WTC11 (cell line): ENCODE measurements around the gene CTH. TPM values are rescaled to one million over a fixed set of nuclear protein-coding genes. Genes with fewer than 3 reads are reported as not detected.
A peak's percentile ranks its signal among the peaks of the same experiment; 100 is the strongest.

Experiments
- ATAC-seq: fragments of 200-7000 bp; cut with Tn5 transposase; 2 replicates; pipeline ENCODE4 v1.10.0; 2021; ENCODE audit warnings: mild to moderate bottlenecking, moderate library complexity
- CTCF ChIA-PET: fragments of 300-600 bp; sonication (Branson Sonifier 250); formaldehyde crosslinking; loops from one replicate; lab custom pipeline; 2021; ENCODE audit warnings: antibody characterized with exemption; lab: Charles Lee
- POLR2A ChIA-PET: fragments of 350-600 bp; sonication (Branson Sonifier 250); formaldehyde crosslinking; loops from one replicate; lab custom pipeline; 2021; ENCODE audit warnings: antibody characterized with exemption; lab: Charles Lee
- DNase-seq: peaks from one replicate; pipeline ENCODE4 v3.0.0; 2021; ENCODE audit warnings: low spot score
- H3K27ac Mint-ChIP-seq: 2 replicates; pipeline ENCODE4 v1.8.0; 2021; ENCODE audit warnings: mixed read lengths
- H3K27me3 Mint-ChIP-seq: 2 replicates; pipeline ENCODE4 v1.8.0; 2021; ENCODE audit warnings: low read depth, mild to moderate bottlenecking, moderate library complexity, mixed read lengths
- H3K36me3 Mint-ChIP-seq: 2 replicates; pipeline ENCODE4 v1.8.0; 2021; ENCODE audit warnings: mixed read lengths
- H3K4me1 Mint-ChIP-seq: 2 replicates; pipeline ENCODE4 v1.8.0; 2022; ENCODE audit warnings: mixed read lengths
- H3K4me3 Mint-ChIP-seq: 2 replicates; pipeline ENCODE4 v1.8.0; 2021; ENCODE audit warnings: mild to moderate bottlenecking, moderate library complexity, mixed read lengths
- H3K9me3 Mint-ChIP-seq: 2 replicates; pipeline ENCODE4 v1.8.0; 2021; ENCODE audit warnings: mixed read lengths
- ATF1 ChIP-seq: sonication (generic); formaldehyde crosslinking; IDR thresholded peaks from 2 replicates; pipeline ENCODE4 v1.8.1; 2023; ENCODE audit warnings: mild to moderate bottlenecking, moderate library complexity, missing genetic modification reagents
- CBFB ChIP-seq: sonication (generic); formaldehyde crosslinking; IDR thresholded peaks from 2 replicates; pipeline ENCODE4 v1.8.1; 2022; ENCODE audit warnings: mild to moderate bottlenecking, low read depth, missing genetic modification reagents
- GRHL2 ChIP-seq: fragments of 250-450 bp; sonication (Bioruptor Pico); IDR thresholded peaks from 2 replicates; pipeline ENCODE4 v1.8.0; 2022; ENCODE audit warnings: mild to moderate bottlenecking, moderate library complexity; ENCODE audit not compliant: insufficient replicate concordance, severe bottlenecking
- NFATC4 ChIP-seq: fragments of 250-450 bp; sonication (Bioruptor Pico); IDR thresholded peaks from 2 replicates; pipeline ENCODE4 v1.9.0; 2021; ENCODE audit warnings: mild to moderate bottlenecking
- NFYB ChIP-seq: sonication (generic); formaldehyde crosslinking; conservative IDR thresholded peaks from 2 replicates; pipeline ENCODE4 v1.8.0; 2022; ENCODE audit warnings: low read depth, missing genetic modification reagents
- NR1H2 ChIP-seq: sonication (generic); formaldehyde crosslinking; IDR thresholded peaks from 2 replicates; pipeline ENCODE4 v1.9.0; 2021; ENCODE audit warnings: mild to moderate bottlenecking, moderate library complexity, missing genetic modification reagents
- OVOL2 ChIP-seq: fragments of 250-450 bp; sonication (Bioruptor Pico); IDR thresholded peaks from 2 replicates; pipeline ENCODE4 v1.9.0; 2021; ENCODE audit warnings: mild to moderate bottlenecking, borderline replicate concordance
- SMAD4 ChIP-seq: sonication (generic); formaldehyde crosslinking; IDR thresholded peaks from 2 replicates; pipeline ENCODE4 v1.8.0; 2022; ENCODE audit warnings: mild to moderate bottlenecking, missing genetic modification reagents
- ZBTB21 ChIP-seq: sonication (generic); formaldehyde crosslinking; IDR thresholded peaks from 2 replicates; pipeline ENCODE4 v1.8.1; 2023; ENCODE audit warnings: mild to moderate bottlenecking, missing genetic modification reagents, borderline replicate concordance
- ZNF219 ChIP-seq: sonication (generic); formaldehyde crosslinking; IDR thresholded peaks from 2 replicates; pipeline ENCODE4 v1.8.0; 2023; ENCODE audit warnings: missing genetic modification reagents, mild to moderate bottlenecking, borderline replicate concordance
- ZNF263 ChIP-seq: sonication (generic); formaldehyde crosslinking; IDR thresholded peaks from 2 replicates; pipeline ENCODE4 v1.8.1; 2022; ENCODE audit warnings: low read depth, mild to moderate bottlenecking, moderate library complexity, missing genetic modification reagents
- ZNF423 ChIP-seq: fragments of 250-450 bp; sonication (Bioruptor Pico); IDR thresholded peaks from 2 replicates; pipeline ENCODE4 v2.1.2; 2022; ENCODE audit warnings: mild to moderate bottlenecking, moderate library complexity
- total RNA-seq: library from RNA; stranded (reverse); gene quantifications from 3 replicates; pipeline ENCODE4 v1.2.3, GENCODE V29; 2021
- TF ChIP-seq, protein P1 (sequence below): fragments of 200-600 bp; IDR thresholded peaks from 2 replicates; pipeline ENCODE4 v1.8.0; 2022; ENCODE audit warnings: antibody characterized with exemption
- TF ChIP-seq, protein P2 (sequence below): fragments of 250-450 bp; sonication (Bioruptor Pico); IDR thresholded peaks from 2 replicates; pipeline ENCODE4 v1.9.0; 2021; ENCODE audit warnings: moderate library complexity, mild to moderate bottlenecking, inconsistent platforms, borderline replicate concordance
- TF ChIP-seq, protein P3 (sequence below): fragments of 250-450 bp; sonication (Bioruptor Pico); IDR thresholded peaks from 2 replicates; pipeline ENCODE4 v2.1.2; 2022; ENCODE audit warnings: mild to moderate bottlenecking, moderate library complexity
- TF ChIP-seq, protein P4 (sequence below): sonication (generic); formaldehyde crosslinking; IDR thresholded peaks from 2 replicates; pipeline ENCODE4 v1.8.1; 2022; ENCODE audit warnings: mild to moderate bottlenecking, moderate library complexity, missing genetic modification reagents
- TF ChIP-seq, protein P5 (sequence below): sonication (generic); formaldehyde crosslinking; IDR thresholded peaks from 2 replicates; pipeline ENCODE4 v1.8.1; 2023; ENCODE audit warnings: mild to moderate bottlenecking, missing genetic modification reagents, borderline replicate concordance
- TF ChIP-seq, protein P6 (sequence below): fragments of 250-450 bp; sonication (Bioruptor Pico); conservative IDR thresholded peaks from 2 replicates; pipeline ENCODE4 v1.9.0; 2021; ENCODE audit warnings: mild to moderate bottlenecking
- TF ChIP-seq, protein P7 (sequence below): sonication (generic); formaldehyde crosslinking; IDR thresholded peaks from 2 replicates; pipeline ENCODE4 v1.8.1; 2023; ENCODE audit warnings: mild to moderate bottlenecking, missing genetic modification reagents
- TF ChIP-seq, protein P8 (sequence below): sonication (generic); formaldehyde crosslinking; IDR thresholded peaks from 2 replicates; pipeline ENCODE4 v1.8.1; 2023; ENCODE audit warnings: mild to moderate bottlenecking, missing genetic modification reagents, moderate library complexity

CTH gene
- total RNA-seq, 1 experiment from 2014 or later: 27.8 TPM

DNA sequence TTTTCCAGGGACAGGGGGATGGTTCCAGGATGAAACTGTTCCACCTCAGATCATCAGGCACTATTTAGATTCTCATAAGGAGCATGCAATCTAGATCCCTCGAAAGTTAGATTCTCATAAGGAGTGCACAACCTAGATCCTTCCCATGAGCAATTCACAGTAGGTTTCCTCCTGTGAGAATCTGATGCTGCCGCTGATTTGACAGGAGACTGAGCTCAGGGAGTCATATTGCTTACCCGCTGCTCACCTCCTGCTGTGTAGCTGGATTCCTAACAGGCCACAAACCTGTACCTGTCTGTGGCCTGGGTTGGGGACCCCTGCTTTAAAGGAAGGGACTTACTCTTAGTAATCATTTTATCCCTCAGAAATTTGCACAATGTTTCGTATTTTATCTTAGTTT is 9.3 kb downstream of the CTH start (continued):
- TF ChIP-seq, protein P1, sequence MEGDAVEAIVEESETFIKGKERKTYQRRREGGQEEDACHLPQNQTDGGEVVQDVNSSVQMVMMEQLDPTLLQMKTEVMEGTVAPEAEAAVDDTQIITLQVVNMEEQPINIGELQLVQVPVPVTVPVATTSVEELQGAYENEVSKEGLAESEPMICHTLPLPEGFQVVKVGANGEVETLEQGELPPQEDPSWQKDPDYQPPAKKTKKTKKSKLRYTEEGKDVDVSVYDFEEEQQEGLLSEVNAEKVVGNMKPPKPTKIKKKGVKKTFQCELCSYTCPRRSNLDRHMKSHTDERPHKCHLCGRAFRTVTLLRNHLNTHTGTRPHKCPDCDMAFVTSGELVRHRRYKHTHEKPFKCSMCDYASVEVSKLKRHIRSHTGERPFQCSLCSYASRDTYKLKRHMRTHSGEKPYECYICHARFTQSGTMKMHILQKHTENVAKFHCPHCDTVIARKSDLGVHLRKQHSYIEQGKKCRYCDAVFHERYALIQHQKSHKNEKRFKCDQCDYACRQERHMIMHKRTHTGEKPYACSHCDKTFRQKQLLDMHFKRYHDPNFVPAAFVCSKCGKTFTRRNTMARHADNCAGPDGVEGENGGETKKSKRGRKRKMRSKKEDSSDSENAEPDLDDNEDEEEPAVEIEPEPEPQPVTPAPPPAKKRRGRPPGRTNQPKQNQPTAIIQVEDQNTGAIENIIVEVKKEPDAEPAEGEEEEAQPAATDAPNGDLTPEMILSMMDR: no peak
- no peak for TF ChIP-seq NFYB (CRISPR knock-in tag)
- no peak for TF ChIP-seq NFATC4 (CRISPR knock-in tag)
- TF ChIP-seq ZNF219 (CRISPR knock-in tag): no peak
- TF ChIP-seq, protein P2, sequence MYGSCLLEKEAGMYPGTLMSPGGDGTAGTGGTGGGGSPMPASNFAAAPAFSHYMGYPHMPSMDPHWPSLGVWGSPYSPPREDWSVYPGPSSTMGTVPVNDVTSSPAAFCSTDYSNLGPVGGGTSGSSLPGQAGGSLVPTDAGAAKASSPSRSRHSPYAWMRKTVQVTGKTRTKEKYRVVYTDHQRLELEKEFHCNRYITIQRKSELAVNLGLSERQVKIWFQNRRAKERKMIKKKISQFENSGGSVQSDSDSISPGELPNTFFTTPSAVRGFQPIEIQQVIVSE (CRISPR knock-in tag): no peak
- TF ChIP-seq, protein P3, sequence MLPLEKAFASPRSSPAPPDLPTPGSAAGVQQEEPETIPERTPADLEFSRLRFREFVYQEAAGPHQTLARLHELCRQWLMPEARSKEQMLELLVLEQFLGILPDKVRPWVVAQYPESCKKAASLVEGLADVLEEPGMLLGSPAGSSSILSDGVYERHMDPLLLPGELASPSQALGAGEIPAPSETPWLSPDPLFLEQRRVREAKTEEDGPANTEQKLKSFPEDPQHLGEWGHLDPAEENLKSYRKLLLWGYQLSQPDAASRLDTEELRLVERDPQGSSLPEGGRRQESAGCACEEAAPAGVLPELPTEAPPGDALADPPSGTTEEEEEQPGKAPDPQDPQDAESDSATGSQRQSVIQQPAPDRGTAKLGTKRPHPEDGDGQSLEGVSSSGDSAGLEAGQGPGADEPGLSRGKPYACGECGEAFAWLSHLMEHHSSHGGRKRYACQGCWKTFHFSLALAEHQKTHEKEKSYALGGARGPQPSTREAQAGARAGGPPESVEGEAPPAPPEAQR: no peak
- TF ChIP-seq, protein P4, sequence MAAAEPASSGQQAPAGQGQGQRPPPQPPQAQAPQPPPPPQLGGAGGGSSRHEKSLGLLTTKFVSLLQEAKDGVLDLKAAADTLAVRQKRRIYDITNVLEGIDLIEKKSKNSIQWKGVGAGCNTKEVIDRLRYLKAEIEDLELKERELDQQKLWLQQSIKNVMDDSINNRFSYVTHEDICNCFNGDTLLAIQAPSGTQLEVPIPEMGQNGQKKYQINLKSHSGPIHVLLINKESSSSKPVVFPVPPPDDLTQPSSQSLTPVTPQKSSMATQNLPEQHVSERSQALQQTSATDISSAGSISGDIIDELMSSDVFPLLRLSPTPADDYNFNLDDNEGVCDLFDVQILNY: no peak
- no peak for TF ChIP-seq ZNF263 (CRISPR knock-in tag)
- TF ChIP-seq, all 79 proteins: peak for 0

DNA sequence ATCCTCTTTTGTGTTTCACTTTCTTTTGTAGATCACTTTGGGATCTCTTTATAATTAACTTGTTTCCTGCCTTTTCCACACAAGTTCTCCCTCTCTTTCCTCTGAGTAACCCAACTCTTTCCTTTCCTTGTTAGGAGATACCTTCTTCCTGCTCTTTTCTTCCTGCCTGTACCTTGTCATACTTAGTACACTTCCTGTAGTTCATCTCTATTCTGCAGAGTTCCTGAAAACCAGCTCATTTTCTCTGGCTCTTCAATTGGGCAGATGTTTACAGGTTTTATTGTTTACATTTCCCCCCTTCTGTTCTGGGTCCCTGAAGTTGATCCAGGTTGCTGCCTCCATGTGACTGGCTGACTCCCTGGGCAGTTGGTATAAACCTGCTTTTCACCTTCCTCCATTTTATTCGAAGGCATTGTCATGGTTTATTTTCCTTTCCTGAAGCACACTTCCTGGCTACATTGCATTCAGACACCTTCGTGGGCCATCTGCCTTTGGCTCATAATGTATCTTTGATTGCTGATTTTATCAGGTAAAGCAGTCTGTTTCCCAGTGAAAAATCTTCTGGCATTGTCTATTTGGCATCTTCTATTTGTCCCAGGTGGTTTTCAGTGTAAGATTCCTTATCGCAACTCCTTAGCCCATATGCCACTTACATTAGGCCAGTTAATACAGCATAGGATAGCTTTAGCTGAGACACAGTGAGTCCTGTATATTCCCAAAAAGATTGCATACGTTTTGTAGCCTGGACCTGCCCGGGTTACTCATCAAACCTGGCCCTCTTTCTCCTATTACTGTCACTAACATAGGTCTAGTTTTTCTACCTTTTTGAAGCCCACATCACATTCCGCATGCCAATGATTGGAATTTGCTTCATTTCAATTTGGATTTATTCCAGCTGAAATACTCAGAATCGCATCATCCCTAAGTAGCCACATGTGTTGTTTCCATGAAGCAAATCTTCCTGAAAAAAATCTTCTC is 15.4 kb downstream of the CTH start:
- Mint-ChIP-seq H3K4me1 (peaks cover 27% of the 10 kb centered on the region), H3K9me3 (no peaks in the 10 kb centered on the region), H3K4me3 (no peak overlapping the region), H3K27me3 (no peaks in the 10 kb centered on the region), H3K27ac (peak overlapping the region; percentile 89), H3K36me3 (peaks cover 60% of the 10 kb centered on the region)
- ChIA-PET CTCF (no interaction called here), POLR2A (interaction anchor here (2.5 kb wide), 1 partner anchor 16 kb away, joined by 8 read pairs; the partner anchor contains the start of gene CTH)
- DNase-seq: no peak
- peak; percentile 44 for ATAC-seq
- TF ChIP-seq ATF1 (no peak), OVOL2 (CRISPR knock-in tag) (no peak), CBFB (CRISPR knock-in tag) (no peak), ZBTB21 (CRISPR knock-in tag) (no peak), GRHL2 (CRISPR knock-in tag) (no peak), NR1H2 (CRISPR knock-in tag) (no peak), ZNF423 (CRISPR knock-in tag) (no peak), SMAD4 (no peak)
- TF ChIP-seq, protein P5, sequence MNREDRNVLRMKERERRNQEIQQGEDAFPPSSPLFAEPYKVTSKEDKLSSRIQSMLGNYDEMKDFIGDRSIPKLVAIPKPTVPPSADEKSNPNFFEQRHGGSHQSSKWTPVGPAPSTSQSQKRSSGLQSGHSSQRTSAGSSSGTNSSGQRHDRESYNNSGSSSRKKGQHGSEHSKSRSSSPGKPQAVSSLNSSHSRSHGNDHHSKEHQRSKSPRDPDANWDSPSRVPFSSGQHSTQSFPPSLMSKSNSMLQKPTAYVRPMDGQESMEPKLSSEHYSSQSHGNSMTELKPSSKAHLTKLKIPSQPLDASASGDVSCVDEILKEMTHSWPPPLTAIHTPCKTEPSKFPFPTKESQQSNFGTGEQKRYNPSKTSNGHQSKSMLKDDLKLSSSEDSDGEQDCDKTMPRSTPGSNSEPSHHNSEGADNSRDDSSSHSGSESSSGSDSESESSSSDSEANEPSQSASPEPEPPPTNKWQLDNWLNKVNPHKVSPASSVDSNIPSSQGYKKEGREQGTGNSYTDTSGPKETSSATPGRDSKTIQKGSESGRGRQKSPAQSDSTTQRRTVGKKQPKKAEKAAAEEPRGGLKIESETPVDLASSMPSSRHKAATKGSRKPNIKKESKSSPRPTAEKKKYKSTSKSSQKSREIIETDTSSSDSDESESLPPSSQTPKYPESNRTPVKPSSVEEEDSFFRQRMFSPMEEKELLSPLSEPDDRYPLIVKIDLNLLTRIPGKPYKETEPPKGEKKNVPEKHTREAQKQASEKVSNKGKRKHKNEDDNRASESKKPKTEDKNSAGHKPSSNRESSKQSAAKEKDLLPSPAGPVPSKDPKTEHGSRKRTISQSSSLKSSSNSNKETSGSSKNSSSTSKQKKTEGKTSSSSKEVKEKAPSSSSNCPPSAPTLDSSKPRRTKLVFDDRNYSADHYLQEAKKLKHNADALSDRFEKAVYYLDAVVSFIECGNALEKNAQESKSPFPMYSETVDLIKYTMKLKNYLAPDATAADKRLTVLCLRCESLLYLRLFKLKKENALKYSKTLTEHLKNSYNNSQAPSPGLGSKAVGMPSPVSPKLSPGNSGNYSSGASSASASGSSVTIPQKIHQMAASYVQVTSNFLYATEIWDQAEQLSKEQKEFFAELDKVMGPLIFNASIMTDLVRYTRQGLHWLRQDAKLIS (CRISPR knock-in tag): no peak
- TF ChIP-seq, protein P6, sequence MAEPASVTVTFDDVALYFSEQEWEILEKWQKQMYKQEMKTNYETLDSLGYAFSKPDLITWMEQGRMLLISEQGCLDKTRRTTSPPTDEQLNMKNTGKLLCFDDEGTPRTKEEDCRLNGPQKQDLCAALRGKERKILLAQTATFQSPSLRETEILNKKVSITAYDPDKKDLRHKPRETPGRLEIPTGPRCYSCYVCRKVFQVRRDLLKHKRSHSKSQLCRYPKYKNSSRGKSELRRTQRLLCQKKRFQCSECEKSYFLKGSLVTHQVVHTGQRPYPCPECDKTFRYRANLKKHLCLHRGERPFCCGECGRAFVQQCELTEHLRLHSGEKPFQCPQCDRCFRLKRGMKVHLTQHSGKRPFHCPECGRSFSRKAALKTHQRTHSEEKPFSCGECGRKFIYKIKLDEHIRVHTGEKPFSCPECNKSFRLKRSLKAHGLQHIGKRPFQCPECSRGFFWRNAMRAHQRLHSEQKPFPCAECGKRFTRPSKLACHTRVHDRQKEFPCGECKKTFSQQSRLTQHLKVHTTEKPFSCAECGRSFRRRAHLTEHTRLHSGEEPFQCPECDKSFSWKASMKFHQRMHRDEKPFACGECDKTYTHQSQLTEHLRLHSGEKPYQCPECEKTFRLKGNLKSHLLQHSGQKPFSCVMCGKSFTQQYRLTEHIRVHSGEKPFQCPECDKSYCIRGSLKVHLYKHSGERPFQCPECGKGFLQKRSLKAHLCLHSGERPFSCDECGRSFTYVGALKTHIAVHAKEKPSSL (CRISPR knock-in tag): no peak
- TF ChIP-seq, protein P7, sequence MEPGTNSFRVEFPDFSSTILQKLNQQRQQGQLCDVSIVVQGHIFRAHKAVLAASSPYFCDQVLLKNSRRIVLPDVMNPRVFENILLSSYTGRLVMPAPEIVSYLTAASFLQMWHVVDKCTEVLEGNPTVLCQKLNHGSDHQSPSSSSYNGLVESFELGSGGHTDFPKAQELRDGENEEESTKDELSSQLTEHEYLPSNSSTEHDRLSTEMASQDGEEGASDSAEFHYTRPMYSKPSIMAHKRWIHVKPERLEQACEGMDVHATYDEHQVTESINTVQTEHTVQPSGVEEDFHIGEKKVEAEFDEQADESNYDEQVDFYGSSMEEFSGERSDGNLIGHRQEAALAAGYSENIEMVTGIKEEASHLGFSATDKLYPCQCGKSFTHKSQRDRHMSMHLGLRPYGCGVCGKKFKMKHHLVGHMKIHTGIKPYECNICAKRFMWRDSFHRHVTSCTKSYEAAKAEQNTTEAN (CRISPR knock-in tag): no peak
- TF ChIP-seq, protein P8, sequence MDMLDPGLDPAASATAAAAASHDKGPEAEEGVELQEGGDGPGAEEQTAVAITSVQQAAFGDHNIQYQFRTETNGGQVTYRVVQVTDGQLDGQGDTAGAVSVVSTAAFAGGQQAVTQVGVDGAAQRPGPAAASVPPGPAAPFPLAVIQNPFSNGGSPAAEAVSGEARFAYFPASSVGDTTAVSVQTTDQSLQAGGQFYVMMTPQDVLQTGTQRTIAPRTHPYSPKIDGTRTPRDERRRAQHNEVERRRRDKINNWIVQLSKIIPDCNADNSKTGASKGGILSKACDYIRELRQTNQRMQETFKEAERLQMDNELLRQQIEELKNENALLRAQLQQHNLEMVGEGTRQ (CRISPR knock-in tag): no peak
